Daoy (cell line): ENCODE results near the gene EOMES. TPM values are rescaled to one million over a fixed set of nuclear protein-coding genes. Genes with fewer than 3 reads are reported as not detected.

ENCODE experiments used
- DNase-seq: peaks from one replicate; pipeline ENCODE4 v3.0.0-alpha.2; 2015; ENCODE audit warnings: low read depth
- total RNA-seq: library from RNA; depleted of rRNA; stranded (reverse); fragments of >200 nt; shearing (Covaris generic); gene quantifications from 2 replicates; pipeline ENCODE4 v1.2.3, GENCODE V29; 2014; rRNA removed

Gene EOMES
- total RNA-seq, 1 experiment from 2014 or later = 0.06 TPM

- peak; percentile 61 for DNase-seq
Measured at GRCh38 chr3:27681249-27681748, 40.8 kb downstream of the EOMES start.

- no peak for DNase-seq
Measured at GRCh38 chr3:27680517-27681246, 41.4 kb downstream of the EOMES start.

GRCh38 chr3:27679691-27680090 is 42.4 kb downstream of the EOMES start:
- no peak for DNase-seq

GRCh38 chr3:27678234-27678633 is 43.9 kb downstream of the EOMES start:
- DNase-seq = no peak

GRCh38 chr3:27677565-27677964 is 44.6 kb downstream of the EOMES start:
- peak; percentile 50 for DNase-seq

- no peak for DNase-seq
Measured at GRCh38 chr3:27675287-27675686, 46.8 kb downstream of the EOMES start.

GRCh38 chr3:27673701-27674100 is 48.4 kb downstream of the EOMES start:
- no peak for DNase-seq

GRCh38 chr3:27671101-27671500 is 51.0 kb downstream of the EOMES start:
- no peak for DNase-seq

- no peak for DNase-seq
Measured at GRCh38 chr3:27670619-27671018, 51.5 kb downstream of the EOMES start.

- no peak for DNase-seq
Measured at GRCh38 chr3:27669591-27669990, 52.5 kb downstream of the EOMES start.

GRCh38 chr3:27667751-27668150 is 54.4 kb downstream of the EOMES start:
- no peak for DNase-seq

- DNase-seq = peak; percentile 20
Measured at GRCh38 chr3:27666708-27667107, 55.4 kb downstream of the EOMES start.

- DNase-seq = no peak
Measured at GRCh38 chr3:27666272-27666671, 55.9 kb downstream of the EOMES start.

Other genes with a start within 250 kb of the EOMES start
- gene SLC4A7, start 237.9 kb downstream of the EOMES start, total RNA-seq = 49.2 and 63.0 TPM in 2 replicates